Neuron (in vitro differentiated cells): ENCODE measurements around the gene BARHL1.

ENCODE experiments used
- H2AFZ ChIP-seq: one replicate; pipeline ENCODE4 v1.6.1; 2013; ENCODE audit warnings: low read depth, mild to moderate bottlenecking, inconsistent platforms, low read length, moderate library complexity
- H3K27me3 ChIP-seq: one replicate; pipeline ENCODE4 v1.6.1; 2013; ENCODE audit warnings: low read length; ENCODE audit not compliant: insufficient read depth
- H3K36me3 ChIP-seq: one replicate; pipeline ENCODE4 v1.6.1; 2013; ENCODE audit warnings: low read length; ENCODE audit not compliant: insufficient read depth
- H3K4me1 ChIP-seq: one replicate; pipeline ENCODE4 v1.6.1; 2013; ENCODE audit warnings: low read length; ENCODE audit not compliant: insufficient read depth
- H3K4me3 ChIP-seq: 2 replicates; pipeline ENCODE4 v1.5.1; 2013; ENCODE audit warnings: mild to moderate bottlenecking, low read length, moderate library complexity
- H3K9me3 ChIP-seq: one replicate; pipeline ENCODE4 v1.6.1; 2013; ENCODE audit warnings: low read length

BARHL1 gene

DNA sequence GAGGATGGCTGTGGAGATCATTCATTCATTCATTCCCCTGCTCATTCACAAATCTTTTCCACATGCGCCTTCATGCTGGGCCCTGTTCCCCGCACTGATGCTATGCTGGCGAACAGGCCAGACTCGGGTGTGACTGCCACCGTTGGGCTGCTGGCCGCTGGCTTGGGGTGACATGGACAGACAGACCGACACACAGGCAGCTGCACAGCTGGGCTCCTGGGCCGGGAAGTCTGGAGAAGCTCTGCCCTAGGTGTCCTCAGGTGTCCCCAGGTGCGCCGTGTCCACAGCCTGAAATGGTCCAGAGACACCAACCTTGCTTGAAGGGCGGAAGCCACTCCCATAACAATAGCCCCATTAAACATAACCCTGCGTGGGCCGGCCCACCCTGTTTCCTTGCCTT lies 35.0 kb upstream of the BARHL1 start:
- no peak overlapping the region for H2AFZ ChIP-seq
- H3K4me3 ChIP-seq: no peak overlapping the region
- H3K27me3 ChIP-seq: no peaks in the 10 kb centered on the region
- no peaks in the 10 kb centered on the region for H3K9me3 ChIP-seq
- H3K4me1 ChIP-seq: peaks cover 52% of the 10 kb centered on the region
- no peaks in the 10 kb centered on the region for H3K36me3 ChIP-seq

GRCh38 chr9:132547976-132548730 lies 34.3 kb upstream of the BARHL1 start:
- no peaks in the 10 kb centered on the region for H3K27me3 ChIP-seq

GRCh38 chr9:132548751-132549640 lies 33.4 kb upstream of the BARHL1 start:
- no peaks in the 10 kb centered on the region for H3K36me3 ChIP-seq
- H3K4me1 ChIP-seq: peaks cover 48% of the 10 kb centered on the region
- peak overlapping the region; percentile 37 for H3K4me3 ChIP-seq
- H3K9me3 ChIP-seq: no peaks in the 10 kb centered on the region
- H2AFZ ChIP-seq: peak overlapping the region; percentile 78
- no peaks in the 10 kb centered on the region for H3K27me3 ChIP-seq

More at GRCh38 chr9:132547976-132548730, 34.3 kb upstream of the BARHL1 start:
- Histone ChIP-seq H3K4me3 (peak overlapping the region; percentile 37), H3K4me1 (peaks cover 52% of the 10 kb centered on the region), H2AFZ (peak overlapping the region; percentile 78), H3K36me3 (no peaks in the 10 kb centered on the region), H3K9me3 (no peaks in the 10 kb centered on the region)

GRCh38 chr9:132551556-132551955 lies 30.9 kb upstream of the BARHL1 start:
- Histone ChIP-seq H3K9me3 (no peaks in the 10 kb centered on the region), H3K36me3 (no peaks in the 10 kb centered on the region), H2AFZ (no peak overlapping the region), H3K27me3 (no peaks in the 10 kb centered on the region), H3K4me1 (peaks cover 49% of the 10 kb centered on the region), H3K4me3 (no peak overlapping the region)

DNA sequence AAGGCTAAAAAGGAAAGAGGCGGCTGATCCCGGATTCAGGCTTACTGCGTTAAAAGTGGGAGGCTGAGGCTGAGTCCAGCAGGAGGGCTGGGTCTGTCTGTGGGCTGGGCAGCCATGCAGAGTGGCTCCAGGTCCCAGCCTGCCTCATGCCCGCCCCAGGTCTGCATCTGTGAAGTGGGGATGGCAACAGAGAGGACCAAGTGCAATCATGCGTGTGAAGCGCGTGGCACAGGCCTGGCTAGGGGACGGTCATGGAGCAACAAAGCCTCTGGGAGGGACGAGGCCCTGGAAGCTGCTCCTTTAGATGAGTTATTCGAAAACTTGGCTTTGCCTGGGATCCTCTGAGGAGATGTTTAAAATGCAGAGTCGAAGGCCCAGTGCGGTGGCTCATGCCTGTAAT lies 30.4 kb upstream of the BARHL1 start:
- Histone ChIP-seq H3K9me3 (no peaks in the 10 kb centered on the region), H3K4me3 (no peak overlapping the region), H3K27me3 (no peaks in the 10 kb centered on the region), H3K36me3 (no peaks in the 10 kb centered on the region), H3K4me1 (peaks cover 48% of the 10 kb centered on the region), H2AFZ (no peak overlapping the region)

DNA sequence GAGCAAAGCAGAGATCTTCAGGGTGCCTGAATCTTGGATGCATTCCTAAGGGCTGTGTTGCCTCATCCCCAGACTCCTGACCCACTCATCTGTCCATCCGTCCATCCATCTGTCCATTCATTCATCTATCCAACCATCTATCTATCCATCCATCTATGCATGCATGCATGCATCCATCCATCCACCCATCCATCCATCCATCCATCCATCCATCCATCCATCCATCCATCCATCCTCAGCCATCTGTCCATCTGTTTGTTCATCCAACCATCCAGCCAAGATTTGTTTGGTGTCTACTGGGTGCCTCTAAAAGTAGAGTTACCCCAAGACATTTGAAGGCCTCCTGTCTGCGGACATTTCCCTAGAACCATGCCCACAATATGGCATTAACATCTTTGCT lies 27.7 kb upstream of the BARHL1 start:
- Histone ChIP-seq H3K9me3 (no peaks in the 10 kb centered on the region), H2AFZ (no peak overlapping the region), H3K4me3 (no peak overlapping the region), H3K4me1 (peaks cover 22% of the 10 kb centered on the region), H3K27me3 (no peaks in the 10 kb centered on the region), H3K36me3 (no peaks in the 10 kb centered on the region)

- Histone ChIP-seq H3K36me3 (no peaks in the 10 kb centered on the region), H3K27me3 (peaks cover 1% of the 10 kb centered on the region), H2AFZ (no peak overlapping the region), H3K9me3 (no peaks in the 10 kb centered on the region), H3K4me3 (no peak overlapping the region), H3K4me1 (peaks cover 21% of the 10 kb centered on the region)
Observed at GRCh38 chr9:132555528-132555927, 26.9 kb upstream of the BARHL1 start.

DNA sequence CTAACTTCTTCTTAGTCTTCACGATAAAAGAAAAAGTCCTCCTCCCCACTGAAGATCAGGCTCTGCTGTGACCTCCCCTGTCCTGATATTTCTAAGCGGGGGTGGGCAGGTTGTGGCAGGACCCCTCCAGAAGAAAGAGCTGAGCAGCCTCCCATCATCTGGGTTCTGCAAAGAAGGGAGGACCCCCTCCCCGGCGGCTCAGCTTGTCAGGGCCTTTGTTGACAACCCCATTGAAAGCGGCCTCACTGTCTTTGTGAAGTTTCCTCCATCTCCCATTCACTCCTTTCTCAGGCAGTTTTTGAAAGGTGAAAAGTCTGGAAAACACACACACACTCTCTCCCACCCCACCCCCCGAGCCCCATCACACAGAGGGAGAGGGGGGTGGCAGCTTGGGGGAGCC lies 26.2 kb upstream of the BARHL1 start:
- H3K4me3 ChIP-seq: no peak overlapping the region
- H3K27me3 ChIP-seq: peaks cover 6% of the 10 kb centered on the region

DNA sequence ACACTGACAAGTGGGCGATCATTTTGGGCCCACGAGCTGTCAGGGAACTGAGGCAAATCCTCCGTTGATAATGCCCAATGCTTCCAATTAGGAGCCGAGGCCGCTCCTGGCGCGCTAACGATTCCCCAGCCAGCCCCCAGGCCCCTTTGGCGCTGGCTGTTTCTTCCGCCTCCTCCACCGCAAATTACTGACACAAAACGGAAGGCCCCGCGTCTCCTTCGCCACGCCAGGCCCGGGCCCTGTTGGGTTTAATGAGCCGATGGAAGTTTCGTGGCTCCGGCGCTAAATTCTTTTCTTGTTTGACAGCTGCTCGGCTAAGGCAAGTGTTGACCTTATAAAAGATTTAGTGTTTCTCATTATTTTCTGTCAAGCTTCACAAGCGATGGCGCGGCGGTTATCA lies 25.7 kb upstream of the BARHL1 start:
- peak overlapping the region; percentile 72 for H2AFZ ChIP-seq
- no peaks in the 10 kb centered on the region for H3K36me3 ChIP-seq
- H3K4me3 ChIP-seq: no peak overlapping the region
- H3K4me1 ChIP-seq: peaks cover 31% of the 10 kb centered on the region
- H3K27me3 ChIP-seq: peaks cover 7% of the 10 kb centered on the region
- H3K9me3 ChIP-seq: no peaks in the 10 kb centered on the region

More for the DNA sequence above, 26.2 kb upstream of the BARHL1 start:
- Histone ChIP-seq H3K4me1 (peaks cover 27% of the 10 kb centered on the region), H3K9me3 (no peaks in the 10 kb centered on the region), H2AFZ (peak overlapping the region; percentile 72), H3K36me3 (no peaks in the 10 kb centered on the region)

DNA sequence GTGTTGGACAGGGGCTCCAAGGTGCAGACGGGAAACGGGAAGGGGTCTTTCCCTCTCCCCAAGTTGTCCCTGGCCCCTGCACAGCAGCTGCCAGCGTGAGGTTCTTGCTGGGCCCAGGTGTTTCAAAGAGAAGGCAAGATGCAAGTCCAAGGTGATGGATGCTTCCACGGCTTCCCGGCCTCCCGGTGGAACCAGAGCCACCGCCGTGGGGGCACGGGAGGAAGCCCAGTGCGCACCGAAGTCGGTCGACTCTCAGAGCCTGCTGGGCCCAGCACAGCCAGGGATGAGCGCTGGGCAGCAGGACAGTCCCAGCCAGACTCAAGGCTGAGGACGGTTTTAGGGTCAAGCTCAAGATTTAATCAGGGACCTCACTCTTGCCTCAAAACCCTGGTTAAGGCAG lies 25.2 kb upstream of the BARHL1 start:
- H3K36me3 ChIP-seq: no peaks in the 10 kb centered on the region
- peaks cover 36% of the 10 kb centered on the region for H3K4me1 ChIP-seq
- H3K4me3 ChIP-seq: no peak overlapping the region
- H3K27me3 ChIP-seq: peaks cover 7% of the 10 kb centered on the region
- no peaks in the 10 kb centered on the region for H3K9me3 ChIP-seq
- no peak overlapping the region for H2AFZ ChIP-seq

DNA sequence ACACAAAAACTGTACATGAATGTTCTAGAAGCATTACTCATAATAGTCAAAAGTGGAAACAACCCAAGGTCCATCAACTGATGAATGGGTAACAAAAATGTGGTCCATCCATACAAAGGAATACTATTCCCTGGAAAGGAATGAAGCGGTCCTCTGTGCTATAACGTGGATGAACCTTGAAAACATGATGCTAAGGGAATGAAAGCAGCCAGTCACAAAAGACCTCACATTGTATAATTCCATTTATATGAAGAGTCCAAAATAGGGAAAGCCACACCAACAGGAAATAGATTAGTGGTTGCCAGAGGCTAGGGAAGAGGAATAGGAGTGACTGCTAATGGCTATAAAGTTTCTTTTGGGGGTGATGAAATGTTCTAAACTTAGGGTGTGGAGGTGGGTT lies 22.7 kb upstream of the BARHL1 start:
- Histone ChIP-seq H3K4me3 (no peak overlapping the region), H3K27me3 (peaks cover 11% of the 10 kb centered on the region), H3K9me3 (no peaks in the 10 kb centered on the region), H3K4me1 (peaks cover 37% of the 10 kb centered on the region), H3K36me3 (no peaks in the 10 kb centered on the region), H2AFZ (no peak overlapping the region)

DNA sequence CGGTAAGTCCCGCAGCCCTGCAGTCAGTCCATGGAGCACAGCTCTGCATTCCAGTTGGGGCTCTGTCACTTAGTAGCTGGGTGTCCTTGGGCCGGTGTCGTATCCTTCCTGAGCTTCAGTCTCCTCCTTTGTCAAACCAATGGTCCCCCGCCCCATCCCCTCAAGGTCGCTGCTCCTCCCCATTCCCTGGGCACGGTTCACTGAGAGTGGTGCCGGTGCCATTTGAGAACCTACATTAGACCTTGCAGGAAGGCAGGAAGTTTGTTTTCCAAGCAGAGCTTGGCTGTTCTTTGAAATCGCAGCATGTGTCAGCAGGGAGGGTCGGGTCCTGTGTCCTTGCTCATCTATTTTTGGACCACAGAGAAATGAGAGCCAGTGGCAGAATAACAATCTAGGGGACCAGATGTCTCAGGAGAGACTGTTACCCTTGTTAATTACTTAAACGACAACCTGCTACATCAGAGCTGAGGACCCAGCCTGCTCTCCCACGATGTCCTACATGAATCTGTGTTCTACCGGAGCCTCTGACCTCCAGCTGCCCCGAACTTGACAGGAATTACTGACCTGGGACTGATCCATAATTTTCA lies 21.7 kb upstream of the BARHL1 start:
- no peaks in the 10 kb centered on the region for H3K36me3 ChIP-seq
- H3K4me1 ChIP-seq: peaks cover 32% of the 10 kb centered on the region
- no peak overlapping the region for H3K4me3 ChIP-seq
- no peaks in the 10 kb centered on the region for H3K9me3 ChIP-seq
- peaks cover 16% of the 10 kb centered on the region for H3K27me3 ChIP-seq
- no peak overlapping the region for H2AFZ ChIP-seq

GRCh38 chr9:132562306-132562573 lies 20.2 kb upstream of the BARHL1 start:
- no peak overlapping the region for H2AFZ ChIP-seq

More at GRCh38 chr9:132562306-132562573, 20.2 kb upstream of the BARHL1 start:
- H3K27me3 ChIP-seq: peaks cover 23% of the 10 kb centered on the region
- no peak overlapping the region for H3K4me3 ChIP-seq
- no peaks in the 10 kb centered on the region for H3K9me3 ChIP-seq
- no peaks in the 10 kb centered on the region for H3K36me3 ChIP-seq
- peaks cover 20% of the 10 kb centered on the region for H3K4me1 ChIP-seq
